HEK293 (cell line): ENCODE results near the gene KREMEN1.

Source experiments
- KLF1 ChIP-seq: fragments of 450-650 bp; formaldehyde crosslinking; IDR thresholded peaks from 2 replicates; pipeline ENCODE4 v1.5.1; 2016; ENCODE audit warnings: missing biosample characterization, missing genetic modification characterization
- MEIS1 ChIP-seq: sonication (generic); formaldehyde crosslinking; IDR thresholded peaks from 2 replicates; pipeline ENCODE4 v1.8.1; 2022; ENCODE audit warnings: missing genetic modification reagents, mild to moderate bottlenecking, borderline replicate concordance
- YY1 ChIP-seq: fragments of 450-650 bp; formaldehyde crosslinking; IDR thresholded peaks from 2 replicates; pipeline ENCODE4 v1.5.1; 2018; ENCODE audit warnings: missing biosample characterization, missing genetic modification characterization
- ZNF211 ChIP-seq: fragments of 450-650 bp; formaldehyde crosslinking; IDR thresholded peaks from 2 replicates; pipeline ENCODE4 v1.5.1; 2016; ENCODE audit warnings: low read depth, missing biosample characterization, missing genetic modification characterization
- ZNF221 ChIP-seq: fragments of 450-650 bp; formaldehyde crosslinking; IDR thresholded peaks from 2 replicates; pipeline ENCODE4 v1.5.1; 2017; ENCODE audit warnings: missing biosample characterization, missing genetic modification characterization, borderline replicate concordance
- ZNF423 ChIP-seq: fragments of 450-650 bp; formaldehyde crosslinking; IDR thresholded peaks from 2 replicates; pipeline ENCODE4 v1.5.1; 2016; ENCODE audit warnings: missing biosample characterization, missing genetic modification characterization
- ZNF629 ChIP-seq: fragments of 450-650 bp; formaldehyde crosslinking; IDR thresholded peaks from 2 replicates; pipeline ENCODE4 v1.5.1; 2017; ENCODE audit warnings: missing biosample characterization, missing genetic modification characterization
- ZNF768 ChIP-seq: fragments of 450-650 bp; formaldehyde crosslinking; IDR thresholded peaks from 2 replicates; pipeline ENCODE4 v1.5.1; 2018; ENCODE audit warnings: missing biosample characterization, mild to moderate bottlenecking, missing genetic modification characterization
- ZNF792 ChIP-seq: fragments of 450-650 bp; formaldehyde crosslinking; IDR thresholded peaks from 2 replicates; pipeline ENCODE4 v1.5.1; 2016; ENCODE audit warnings: missing biosample characterization, missing genetic modification characterization
- TF ChIP-seq, protein P1 (sequence below): fragments of 450-650 bp; formaldehyde crosslinking; IDR thresholded peaks from 2 replicates; pipeline ENCODE4 v1.5.1; 2016; ENCODE audit warnings: missing biosample characterization, missing genetic modification characterization
- TF ChIP-seq, protein P2 (sequence below): fragments of 450-650 bp; formaldehyde crosslinking; IDR thresholded peaks from 2 replicates; pipeline ENCODE4 v1.5.1; 2016; ENCODE audit warnings: missing biosample characterization, missing genetic modification characterization, low read depth
- TF ChIP-seq, protein P3 (sequence below): fragments of 450-650 bp; formaldehyde crosslinking; IDR thresholded peaks from 2 replicates; pipeline ENCODE4 v1.5.1; 2016; ENCODE audit warnings: missing biosample characterization, missing genetic modification characterization

DNA sequence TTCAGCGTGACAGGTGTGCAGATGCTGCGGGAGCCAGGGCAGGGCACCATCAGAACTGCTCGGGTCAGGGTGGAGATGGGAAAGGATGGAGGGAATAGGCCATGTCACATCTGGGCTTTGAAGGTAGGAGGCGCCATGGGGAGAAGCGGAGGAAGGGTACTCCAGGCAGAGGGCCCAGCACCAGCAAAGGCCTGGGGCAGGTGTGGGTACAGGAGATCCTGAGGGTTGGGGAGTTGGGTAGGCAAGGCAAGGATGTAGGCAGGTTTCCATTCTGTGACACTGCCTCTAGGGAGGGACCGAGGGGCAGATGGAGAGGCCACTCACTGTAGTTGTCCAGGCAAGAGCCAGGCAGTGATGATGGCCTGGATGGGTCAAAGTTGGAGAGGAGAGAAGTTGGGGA, 141.4 kb downstream of the KREMEN1 start:
- TF ChIP-seq ZNF792 (tag by site-specific recombination), result no peak
- no peak for TF ChIP-seq ZNF423 (tag by site-specific recombination)
- TF ChIP-seq MEIS1 (CRISPR knock-in tag), result no peak
- no peak for TF ChIP-seq YY1 (tag by site-specific recombination)
- TF ChIP-seq, protein P1, sequence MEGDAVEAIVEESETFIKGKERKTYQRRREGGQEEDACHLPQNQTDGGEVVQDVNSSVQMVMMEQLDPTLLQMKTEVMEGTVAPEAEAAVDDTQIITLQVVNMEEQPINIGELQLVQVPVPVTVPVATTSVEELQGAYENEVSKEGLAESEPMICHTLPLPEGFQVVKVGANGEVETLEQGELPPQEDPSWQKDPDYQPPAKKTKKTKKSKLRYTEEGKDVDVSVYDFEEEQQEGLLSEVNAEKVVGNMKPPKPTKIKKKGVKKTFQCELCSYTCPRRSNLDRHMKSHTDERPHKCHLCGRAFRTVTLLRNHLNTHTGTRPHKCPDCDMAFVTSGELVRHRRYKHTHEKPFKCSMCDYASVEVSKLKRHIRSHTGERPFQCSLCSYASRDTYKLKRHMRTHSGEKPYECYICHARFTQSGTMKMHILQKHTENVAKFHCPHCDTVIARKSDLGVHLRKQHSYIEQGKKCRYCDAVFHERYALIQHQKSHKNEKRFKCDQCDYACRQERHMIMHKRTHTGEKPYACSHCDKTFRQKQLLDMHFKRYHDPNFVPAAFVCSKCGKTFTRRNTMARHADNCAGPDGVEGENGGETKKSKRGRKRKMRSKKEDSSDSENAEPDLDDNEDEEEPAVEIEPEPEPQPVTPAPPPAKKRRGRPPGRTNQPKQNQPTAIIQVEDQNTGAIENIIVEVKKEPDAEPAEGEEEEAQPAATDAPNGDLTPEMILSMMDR (tag by site-specific recombination), result no peak
- no peak for TF ChIP-seq ZNF221 (tag by site-specific recombination)
- TF ChIP-seq ZNF211, result no peak
- no peak for TF ChIP-seq ZNF768 (tag by site-specific recombination)
- no peak for TF ChIP-seq KLF1
- TF ChIP-seq, protein P2, sequence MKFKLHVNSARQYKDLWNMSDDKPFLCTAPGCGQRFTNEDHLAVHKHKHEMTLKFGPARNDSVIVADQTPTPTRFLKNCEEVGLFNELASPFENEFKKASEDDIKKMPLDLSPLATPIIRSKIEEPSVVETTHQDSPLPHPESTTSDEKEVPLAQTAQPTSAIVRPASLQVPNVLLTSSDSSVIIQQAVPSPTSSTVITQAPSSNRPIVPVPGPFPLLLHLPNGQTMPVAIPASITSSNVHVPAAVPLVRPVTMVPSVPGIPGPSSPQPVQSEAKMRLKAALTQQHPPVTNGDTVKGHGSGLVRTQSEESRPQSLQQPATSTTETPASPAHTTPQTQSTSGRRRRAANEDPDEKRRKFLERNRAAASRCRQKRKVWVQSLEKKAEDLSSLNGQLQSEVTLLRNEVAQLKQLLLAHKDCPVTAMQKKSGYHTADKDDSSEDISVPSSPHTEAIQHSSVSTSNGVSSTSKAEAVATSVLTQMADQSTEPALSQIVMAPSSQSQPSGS (tag by site-specific recombination), result no peak
- no peak for TF ChIP-seq ZNF629 (tag by site-specific recombination)
- TF ChIP-seq, protein P3, sequence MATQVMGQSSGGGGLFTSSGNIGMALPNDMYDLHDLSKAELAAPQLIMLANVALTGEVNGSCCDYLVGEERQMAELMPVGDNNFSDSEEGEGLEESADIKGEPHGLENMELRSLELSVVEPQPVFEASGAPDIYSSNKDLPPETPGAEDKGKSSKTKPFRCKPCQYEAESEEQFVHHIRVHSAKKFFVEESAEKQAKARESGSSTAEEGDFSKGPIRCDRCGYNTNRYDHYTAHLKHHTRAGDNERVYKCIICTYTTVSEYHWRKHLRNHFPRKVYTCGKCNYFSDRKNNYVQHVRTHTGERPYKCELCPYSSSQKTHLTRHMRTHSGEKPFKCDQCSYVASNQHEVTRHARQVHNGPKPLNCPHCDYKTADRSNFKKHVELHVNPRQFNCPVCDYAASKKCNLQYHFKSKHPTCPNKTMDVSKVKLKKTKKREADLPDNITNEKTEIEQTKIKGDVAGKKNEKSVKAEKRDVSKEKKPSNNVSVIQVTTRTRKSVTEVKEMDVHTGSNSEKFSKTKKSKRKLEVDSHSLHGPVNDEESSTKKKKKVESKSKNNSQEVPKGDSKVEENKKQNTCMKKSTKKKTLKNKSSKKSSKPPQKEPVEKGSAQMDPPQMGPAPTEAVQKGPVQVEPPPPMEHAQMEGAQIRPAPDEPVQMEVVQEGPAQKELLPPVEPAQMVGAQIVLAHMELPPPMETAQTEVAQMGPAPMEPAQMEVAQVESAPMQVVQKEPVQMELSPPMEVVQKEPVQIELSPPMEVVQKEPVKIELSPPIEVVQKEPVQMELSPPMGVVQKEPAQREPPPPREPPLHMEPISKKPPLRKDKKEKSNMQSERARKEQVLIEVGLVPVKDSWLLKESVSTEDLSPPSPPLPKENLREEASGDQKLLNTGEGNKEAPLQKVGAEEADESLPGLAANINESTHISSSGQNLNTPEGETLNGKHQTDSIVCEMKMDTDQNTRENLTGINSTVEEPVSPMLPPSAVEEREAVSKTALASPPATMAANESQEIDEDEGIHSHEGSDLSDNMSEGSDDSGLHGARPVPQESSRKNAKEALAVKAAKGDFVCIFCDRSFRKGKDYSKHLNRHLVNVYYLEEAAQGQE, result no peak
